Fibroblast of the conjunctiva (primary cell): ENCODE measurements around the gene PDE4D.
"Not testable (repeated sequence)": the region's sequence is repeated elsewhere in the genome, so short reads cannot be mapped to it uniquely, and the experiment has no call there.

Experiments
- DNase-seq: peaks from one replicate; pipeline ENCODE4 v3.0.0-alpha.2; 2010; ENCODE audit warnings: low read depth

Gene PDE4D

GRCh38 chr5:59799668-59800346 is 93.7 kb downstream of the PDE4D start:
- DNase-seq = peak; percentile 39

DNA sequence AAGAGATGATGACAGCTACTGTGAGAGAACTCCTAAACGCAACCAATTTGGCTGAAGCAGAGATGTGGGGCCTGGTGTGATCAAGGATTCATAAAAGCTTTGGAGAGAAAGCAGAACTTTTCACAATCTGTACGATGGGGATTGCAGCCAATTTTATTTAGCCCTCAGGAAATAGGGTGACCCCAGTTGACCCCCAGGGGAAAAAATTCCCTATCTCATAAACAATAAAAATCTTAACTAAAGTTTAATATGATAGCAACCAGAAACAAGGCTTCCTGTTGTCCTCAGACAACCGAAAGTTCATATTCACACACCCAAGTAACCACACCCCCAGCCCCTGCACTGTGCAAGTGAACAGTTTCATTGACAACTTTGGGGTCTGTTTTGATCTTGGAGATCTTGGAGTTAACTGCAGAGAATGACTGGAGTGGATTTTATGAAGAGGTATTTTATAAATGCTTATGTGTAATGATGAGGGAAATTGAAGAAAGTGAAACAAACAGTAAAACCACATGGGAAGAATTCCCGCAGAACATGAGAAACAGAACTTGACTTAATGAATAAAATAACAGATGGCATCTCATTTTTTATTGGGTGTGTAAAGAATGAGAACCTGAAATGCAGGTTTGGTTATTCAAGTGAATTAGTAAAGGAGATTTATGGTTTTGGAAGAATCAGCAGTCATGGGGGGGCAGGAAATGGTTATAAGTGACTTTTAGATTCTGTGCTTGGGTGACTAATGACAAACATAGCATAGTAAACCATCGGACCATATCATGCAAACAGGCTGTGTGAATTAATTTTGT is 94.5 kb downstream of the PDE4D start:
- no peak for DNase-seq

DNA sequence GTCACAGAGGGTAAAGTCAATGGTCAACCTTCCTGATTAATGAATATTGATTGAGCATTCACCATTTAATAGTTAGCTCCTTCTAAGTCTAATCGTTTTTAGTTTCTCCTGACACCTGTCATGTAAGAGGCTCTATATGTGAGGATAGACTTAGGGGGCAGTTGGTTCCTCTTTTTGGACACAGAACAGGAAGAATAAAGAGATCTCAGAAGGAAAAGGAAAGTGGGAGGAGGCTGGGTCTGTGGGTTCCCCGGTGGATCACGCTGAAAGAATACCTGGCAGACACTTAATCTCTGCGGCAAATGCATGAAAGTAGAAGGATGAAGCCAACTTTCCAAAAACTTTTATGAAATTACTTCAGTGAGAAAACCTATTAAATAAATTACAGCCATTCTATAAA is 98.4 kb downstream of the PDE4D start:
- no peak for DNase-seq

DNA sequence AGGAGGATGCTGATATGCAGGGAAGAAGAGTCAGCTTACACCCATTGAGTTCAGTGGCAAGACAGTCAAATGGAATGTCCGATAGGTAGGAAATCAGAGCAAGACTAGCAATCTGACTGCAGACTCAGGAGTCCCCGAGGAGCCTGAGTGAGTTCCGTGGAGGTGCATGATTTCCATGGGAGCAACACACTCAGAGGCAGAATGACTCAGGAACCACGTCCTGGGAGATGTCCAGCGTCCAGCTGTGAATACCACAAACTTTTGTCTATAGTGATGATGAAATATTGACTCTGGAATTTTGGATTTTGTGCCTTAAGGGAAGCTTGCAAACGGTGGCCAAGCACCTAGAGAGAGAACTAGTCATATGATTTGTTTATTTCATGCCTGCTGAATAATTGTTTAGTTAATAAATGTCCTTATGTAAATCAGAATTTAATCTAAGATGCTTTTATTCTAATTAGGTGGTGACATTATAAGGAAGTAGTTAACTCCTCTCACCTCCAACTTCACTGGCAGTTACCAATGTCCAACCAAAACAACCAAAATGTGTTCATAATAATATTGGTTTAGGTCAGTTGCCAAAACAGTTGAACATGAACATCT is 100.4 kb downstream of the PDE4D start:
- peak; percentile 68 for DNase-seq

DNA sequence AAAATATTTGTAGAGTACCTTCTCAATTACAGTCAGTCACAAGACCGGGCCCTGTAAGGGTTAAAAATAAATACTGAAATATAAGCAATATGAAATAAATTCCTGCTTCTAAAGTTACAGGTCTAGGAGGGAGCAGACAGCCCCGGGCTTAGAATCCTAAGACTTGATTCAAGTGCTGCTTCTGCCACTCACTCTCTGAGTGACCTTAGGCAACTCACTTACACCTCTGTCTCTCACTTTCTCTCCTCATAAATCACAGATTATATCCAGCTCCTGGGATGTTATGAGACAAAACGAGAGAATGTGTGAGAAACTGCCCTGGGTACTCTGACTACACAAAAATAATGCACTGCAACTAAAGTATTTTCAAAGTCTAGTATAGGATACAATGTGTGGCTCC is 101.9 kb downstream of the PDE4D start:
- DNase-seq = no peak

- no peak for DNase-seq
Observed at GRCh38 chr5:59790776-59791475, 102.6 kb downstream of the PDE4D start.

DNA sequence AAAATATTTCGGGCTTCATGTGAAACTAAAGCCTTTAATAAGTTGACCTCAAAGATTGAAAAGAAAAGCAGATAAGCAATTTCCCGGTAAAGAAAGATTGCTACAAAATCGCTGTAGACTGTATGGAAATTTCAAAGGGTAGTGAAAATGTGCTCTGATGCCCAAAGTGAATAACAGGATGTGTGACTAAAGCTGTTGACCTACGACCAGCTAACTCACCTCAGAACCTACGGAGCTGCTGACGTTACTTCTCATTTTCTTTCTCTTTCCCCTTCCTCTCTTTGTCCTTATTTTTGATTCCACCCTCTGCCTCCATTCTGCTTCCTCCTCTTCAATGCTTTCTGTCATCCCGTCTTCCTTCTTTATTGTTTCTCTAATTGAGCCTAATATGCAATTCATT is 103.2 kb downstream of the PDE4D start:
- DNase-seq = no peak

DNA sequence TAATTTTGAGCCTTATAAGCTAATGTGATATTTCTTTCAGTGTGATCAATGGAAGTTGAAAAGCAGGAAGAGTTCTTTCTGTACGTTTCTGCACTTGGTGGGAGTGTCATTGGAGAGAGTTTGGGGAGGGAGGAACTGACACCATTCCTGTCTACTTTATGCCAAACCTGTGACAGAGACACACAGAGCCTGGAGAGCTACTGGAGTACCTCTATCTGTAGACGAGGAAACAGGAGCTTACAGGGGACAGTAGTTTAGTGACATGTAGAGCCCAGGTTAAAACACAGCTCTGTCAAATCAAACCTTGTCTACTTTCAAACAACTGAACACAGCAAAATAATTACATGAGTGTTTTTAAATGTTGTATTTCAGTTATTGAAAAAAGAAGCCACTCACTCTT is 103.6 kb downstream of the PDE4D start:
- no peak for DNase-seq

GRCh38 chr5:59789197-59789596 is 104.3 kb downstream of the PDE4D start:
- DNase-seq = no peak

GRCh38 chr5:59786334-59786805 is 107.2 kb downstream of the PDE4D start:
- DNase-seq = peak; percentile 75

DNA sequence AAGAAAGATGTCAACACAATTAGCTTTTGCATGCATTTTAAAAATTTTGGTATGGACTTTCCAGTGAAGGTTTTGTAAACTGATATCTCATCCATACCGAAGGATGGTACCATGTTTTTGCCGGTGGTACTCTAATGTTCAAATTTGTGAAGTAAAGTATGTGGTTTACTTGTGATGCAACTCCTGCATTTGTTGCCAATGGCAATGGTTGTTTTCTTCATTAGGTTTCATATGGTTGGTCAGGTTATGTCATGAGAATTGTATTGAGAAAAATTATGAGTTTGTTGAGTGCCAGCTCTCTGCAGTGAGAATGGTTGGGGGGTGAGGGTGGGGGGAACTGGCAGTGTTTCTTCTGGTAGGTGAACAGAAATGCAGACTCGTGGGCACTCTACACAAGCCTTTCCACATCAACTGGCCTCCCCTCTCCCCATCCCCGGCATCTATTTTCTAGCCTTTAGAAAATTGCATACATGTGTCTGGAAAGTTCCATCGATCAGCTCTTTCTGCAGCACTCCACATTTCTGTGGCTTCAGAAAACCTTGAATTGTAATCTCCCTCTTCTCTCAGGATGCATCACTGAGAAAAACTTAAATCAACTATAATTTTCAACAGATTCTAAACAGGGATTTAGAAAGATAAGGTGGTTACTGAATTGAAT is 107.7 kb downstream of the PDE4D start:
- no peak for DNase-seq

GRCh38 chr5:59784708-59785107 is 108.8 kb downstream of the PDE4D start:
- not testable (repeated sequence) for DNase-seq

- DNase-seq = no peak
Observed at GRCh38 chr5:59783264-59783663, 110.3 kb downstream of the PDE4D start.

- DNase-seq = no peak
Observed at GRCh38 chr5:59782856-59783255, 110.7 kb downstream of the PDE4D start.

DNA sequence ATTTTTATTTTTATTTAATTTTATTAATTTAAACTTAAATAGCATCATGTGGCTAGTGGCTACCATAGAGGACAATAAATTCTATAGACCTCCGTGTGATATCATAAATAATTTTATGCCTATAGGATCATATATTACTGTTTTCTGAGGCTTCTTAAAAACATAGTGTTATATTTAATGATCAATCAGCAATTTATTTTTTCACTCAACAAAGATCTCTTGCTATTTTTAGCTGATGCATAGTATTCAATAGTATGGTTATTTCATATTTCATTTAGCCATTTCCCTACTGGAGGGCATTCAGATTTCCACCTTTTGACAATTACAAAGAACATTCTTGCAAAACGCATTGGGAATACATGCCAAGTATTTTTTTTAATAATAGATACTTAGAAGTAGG is 114.1 kb downstream of the PDE4D start:
- DNase-seq = no peak

GRCh38 chr5:59777028-59777427 is 116.5 kb downstream of the PDE4D start:
- no peak for DNase-seq

- no peak for DNase-seq
Observed at GRCh38 chr5:59773294-59773693, 120.2 kb downstream of the PDE4D start.

GRCh38 chr5:59772757-59773156 is 120.8 kb downstream of the PDE4D start:
- no peak for DNase-seq

GRCh38 chr5:59772206-59772605 is 121.3 kb downstream of the PDE4D start:
- no peak for DNase-seq

DNA sequence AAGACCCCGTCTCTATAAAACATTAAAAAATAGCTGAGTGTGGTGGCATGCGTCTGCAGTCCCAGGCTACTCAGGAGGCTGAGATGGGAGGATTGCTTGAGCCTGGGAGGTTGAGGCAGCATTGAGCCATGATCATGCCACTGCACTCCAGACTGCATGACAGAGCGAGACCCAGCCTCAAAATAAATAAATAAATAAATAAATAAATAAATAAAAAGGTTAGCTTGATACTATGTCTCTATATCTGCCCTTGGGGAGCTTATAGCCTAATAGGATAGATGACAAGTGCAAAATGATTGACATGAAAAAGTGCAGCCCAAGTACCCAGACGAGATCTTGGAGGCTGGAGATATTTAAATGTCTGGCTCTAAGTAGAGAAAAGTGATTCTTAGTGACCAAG is 122.6 kb downstream of the PDE4D start:
- DNase-seq = no peak

DNA sequence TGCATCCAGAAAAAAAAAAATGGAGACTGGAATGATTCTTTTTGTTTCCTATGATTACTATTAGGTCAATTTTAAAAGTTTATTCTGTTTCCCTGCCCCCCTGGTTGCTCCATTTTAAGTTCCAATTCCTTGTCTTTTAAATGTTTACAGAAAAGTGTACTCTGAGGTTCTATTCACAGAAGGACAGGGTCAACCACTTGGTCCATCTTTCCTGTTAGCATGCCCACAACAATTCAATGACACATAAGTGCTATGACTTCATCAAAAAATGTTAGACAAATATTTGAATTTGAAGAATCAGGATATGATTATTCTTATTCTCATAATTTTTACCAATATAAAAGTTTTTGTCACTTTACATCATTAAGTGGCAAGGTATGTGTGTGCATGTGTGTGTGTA is 123.7 kb downstream of the PDE4D start:
- DNase-seq = no peak

DNA sequence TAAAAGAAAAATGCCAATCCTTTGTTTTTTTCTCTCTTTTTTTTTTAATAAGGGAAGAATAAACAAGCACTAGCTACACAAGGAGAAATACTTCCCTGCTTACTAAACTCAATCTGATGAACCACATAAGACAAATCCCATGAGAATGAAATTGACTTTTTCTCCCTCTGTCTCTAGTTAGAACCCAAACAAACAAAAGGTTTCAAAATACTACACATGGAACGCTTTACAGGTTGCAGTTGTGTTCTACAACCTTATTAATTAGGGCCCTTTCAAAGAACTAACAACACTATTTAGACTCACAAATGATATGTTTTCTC is 124.5 kb downstream of the PDE4D start:
- DNase-seq = no peak
